Gastrocnemius medialis (tissue), 4 donors: ENCODE results near the gene PTGFRN.

Experiments
- POLR2A ChIP-seq, 2 donors: fragments of 450-650 bp; IDR thresholded peaks; one replicate each; pipeline ENCODE4 v1.6.1; 2017; ENCODE audit warnings: antibody characterized with exemption in 2 of 2, mild to moderate bottlenecking in 2 of 2, moderate library complexity in 2 of 2
- TF ChIP-seq, protein P1 (sequence below), 5 experiments: fragments of 450-650 bp in 3 of 5; fragments of 200-600 bp in 2 of 5; sonication (generic) in 2 of 5; IDR thresholded peaks in 4 of 5; conservative IDR thresholded peaks in 1 of 5; 1 replicate in 4 of 5; 2 replicates in 1 of 5; pipeline ENCODE4 v1.5.1; 2016 to 2019; ENCODE audit warnings: antibody characterized with exemption in 5 of 5, mild to moderate bottlenecking in 3 of 5, moderate library complexity in 3 of 5

DNA sequence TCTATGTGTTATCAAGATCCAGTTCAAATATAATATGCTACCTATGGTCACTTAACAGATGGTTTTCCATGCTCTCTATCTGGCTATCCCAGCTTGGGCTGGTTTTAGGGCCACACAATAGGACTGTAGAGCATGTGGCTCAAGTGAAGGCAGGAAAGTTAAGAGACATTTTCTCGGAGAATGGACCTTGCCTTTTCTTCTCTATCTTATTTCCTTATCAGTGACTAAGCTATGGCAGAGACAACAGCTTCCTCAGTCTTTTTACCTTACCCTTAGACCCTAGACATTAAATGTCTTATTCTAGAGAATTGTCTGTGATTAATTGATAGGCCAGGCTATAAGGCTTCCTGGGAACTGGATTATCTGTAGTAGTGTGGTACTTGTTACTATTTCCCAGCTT, 120.0 kb downstream of the PTGFRN start:
- TF ChIP-seq, protein P1, sequence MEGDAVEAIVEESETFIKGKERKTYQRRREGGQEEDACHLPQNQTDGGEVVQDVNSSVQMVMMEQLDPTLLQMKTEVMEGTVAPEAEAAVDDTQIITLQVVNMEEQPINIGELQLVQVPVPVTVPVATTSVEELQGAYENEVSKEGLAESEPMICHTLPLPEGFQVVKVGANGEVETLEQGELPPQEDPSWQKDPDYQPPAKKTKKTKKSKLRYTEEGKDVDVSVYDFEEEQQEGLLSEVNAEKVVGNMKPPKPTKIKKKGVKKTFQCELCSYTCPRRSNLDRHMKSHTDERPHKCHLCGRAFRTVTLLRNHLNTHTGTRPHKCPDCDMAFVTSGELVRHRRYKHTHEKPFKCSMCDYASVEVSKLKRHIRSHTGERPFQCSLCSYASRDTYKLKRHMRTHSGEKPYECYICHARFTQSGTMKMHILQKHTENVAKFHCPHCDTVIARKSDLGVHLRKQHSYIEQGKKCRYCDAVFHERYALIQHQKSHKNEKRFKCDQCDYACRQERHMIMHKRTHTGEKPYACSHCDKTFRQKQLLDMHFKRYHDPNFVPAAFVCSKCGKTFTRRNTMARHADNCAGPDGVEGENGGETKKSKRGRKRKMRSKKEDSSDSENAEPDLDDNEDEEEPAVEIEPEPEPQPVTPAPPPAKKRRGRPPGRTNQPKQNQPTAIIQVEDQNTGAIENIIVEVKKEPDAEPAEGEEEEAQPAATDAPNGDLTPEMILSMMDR (IDR thresholded peaks at IDR 0.05 in 4 of 5, conservative IDR thresholded peaks at IDR 0.05 in 1 of 5), result no peak
- no peak for TF ChIP-seq POLR2A (IDR thresholded peaks at IDR 0.05)
